Measurements from ENCODE around the gene SEC14L5. TPM values are rescaled to one million over a fixed set of nuclear protein-coding genes. Genes with fewer than 3 reads are reported as not detected.
A peak's percentile ranks its signal among the peaks of the same experiment; 100 is the strongest.

Gene SEC14L5
- 1.2 TPM for polyA plus RNA-seq (2013, experiment 1 of 2)
- polyA plus RNA-seq (2013, experiment 2 of 2), result 1.3 TPM

DNA sequence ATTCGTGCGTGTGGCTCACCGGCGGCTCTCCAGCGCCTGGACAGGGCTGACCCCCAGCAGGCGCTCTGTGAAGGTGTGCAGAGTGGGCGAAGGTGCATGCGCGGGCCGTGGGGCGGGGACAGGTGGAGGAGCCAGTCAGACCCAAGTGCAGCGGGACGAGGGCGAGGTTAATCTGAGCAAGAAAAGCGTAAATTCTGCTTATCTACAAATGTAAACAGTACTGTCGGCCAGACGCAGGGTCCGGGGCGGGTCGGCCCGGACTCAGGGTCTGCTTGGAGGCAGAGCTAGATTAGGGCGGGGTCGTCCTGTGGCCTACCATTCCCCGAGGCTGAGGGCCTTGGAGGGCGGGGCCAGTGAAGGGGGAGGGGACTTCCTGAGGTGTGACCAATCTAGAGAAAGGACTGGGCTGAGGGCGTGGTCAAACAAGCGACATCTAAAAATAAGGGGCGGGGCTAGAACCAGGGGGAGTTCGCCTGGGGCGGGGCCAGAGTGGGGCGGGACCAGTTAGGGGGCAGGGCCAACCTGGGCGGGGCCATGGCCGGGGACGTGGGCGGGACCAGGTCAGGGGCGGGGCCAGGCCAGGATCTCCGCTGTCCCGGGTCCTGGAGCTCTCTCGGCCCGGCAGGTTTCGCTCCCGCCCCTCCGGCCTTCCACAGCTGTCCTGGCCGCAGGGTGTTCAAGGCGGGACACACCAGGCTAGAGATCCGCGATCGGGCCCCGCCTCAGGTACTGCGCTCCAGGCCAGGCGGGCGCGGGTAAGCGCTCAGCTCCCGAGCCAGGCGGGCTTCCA is at the start of gene SEC14L5:
TSS of gene SEC14L5 (plus strand) at position 611 of the 790 bp plus-strand sequence. CDS start 994 bp downstream, outside the sequence.
- Histone ChIP-seq H3K27ac (ENCODE audit: low read depth, low read length) (no peak within 1 kb of the TSS), H3K4me3 (ENCODE audit: low read length) (peak within 1 kb of the TSS; percentile 77), H3K9ac (ENCODE audit: low read depth, low read length) (no peak within 1 kb of the TSS), H3K9me3 (ENCODE audit: insufficient read depth, low read depth, low read length) (no peaks in the 10 kb centered on the region), H3K4me1 (ENCODE audit: insufficient read depth, low read length) (peaks cover 7% of the 10 kb centered on the region; the same call in 1 of the 2 replicates), H3K27me3 (ENCODE audit: insufficient read depth, low read length) (no peaks in the 10 kb centered on the region), H3K36me3 (ENCODE audit: insufficient read depth, low read length) (no peaks in the 10 kb centered on the region)
- WGBS, result 1% methylated on average over 56 of the region's 56 CpGs

DNA sequence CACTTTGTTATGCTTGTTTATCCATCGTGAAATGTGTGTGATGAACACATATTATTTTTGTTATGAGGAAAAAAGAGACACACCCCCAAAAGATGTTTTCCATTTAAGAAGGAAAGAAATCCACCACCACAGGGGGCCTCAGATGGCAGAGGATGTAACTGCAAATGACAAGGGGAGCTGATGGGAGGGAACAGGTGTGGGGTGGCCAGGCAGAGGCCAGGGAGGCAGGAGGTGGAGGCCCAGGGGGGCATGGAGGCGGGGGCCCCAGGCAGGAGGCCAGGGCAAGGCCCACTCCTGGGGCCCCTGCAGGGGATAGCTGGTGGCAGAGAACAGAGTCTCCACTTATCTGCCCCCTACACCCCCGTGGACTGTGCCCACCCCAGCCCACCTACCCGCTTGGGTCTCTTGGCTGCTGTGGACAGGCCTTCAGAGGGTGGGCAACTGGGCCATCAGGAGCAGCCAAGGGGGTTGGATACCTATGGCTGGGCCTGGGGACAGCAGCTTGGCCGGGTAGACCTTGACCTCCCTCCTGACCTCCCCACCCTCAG is 49.2 kb upstream of the SEC14L5 start:
- Histone ChIP-seq H3K27me3 (ENCODE audit: insufficient read depth, low read length) (no peaks in the 10 kb centered on the region), H3K36me3 (ENCODE audit: insufficient read depth, low read length) (no peaks in the 10 kb centered on the region)
- WGBS, result 88% methylated on average over 5 of the region's 5 CpGs

DNA sequence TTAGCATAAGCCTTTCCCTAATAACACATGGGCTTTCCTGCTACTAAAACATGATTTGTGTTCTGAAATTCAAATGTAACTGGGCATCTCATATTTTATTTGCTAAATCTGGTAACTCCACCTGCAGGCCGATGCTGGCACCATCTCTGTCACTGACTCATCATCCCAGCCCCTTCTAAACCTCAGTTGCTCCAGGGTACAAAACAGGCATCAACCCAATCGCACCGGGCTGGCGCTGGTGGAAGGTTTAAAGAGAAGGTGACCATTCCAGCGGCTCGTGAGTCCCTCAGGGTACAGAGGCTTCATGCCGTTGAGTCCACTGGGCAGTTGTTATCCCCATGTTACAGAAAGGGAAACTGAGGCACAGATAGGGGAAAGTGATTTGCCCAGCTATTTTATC is 48.3 kb upstream of the SEC14L5 start:
- 95% methylated on average over 7 of the region's 7 CpGs for WGBS
- no peak overlapping the region for H3K4me3 ChIP-seq (ENCODE audit: low read length)
- H3K4me1 ChIP-seq (ENCODE audit: insufficient read depth, low read length), result no peaks in the 10 kb centered on the region; the same call in 1 of the 2 replicates
- no peaks in the 10 kb centered on the region for H3K36me3 ChIP-seq (ENCODE audit: insufficient read depth, low read length)
- no peak overlapping the region for H3K9ac ChIP-seq (ENCODE audit: low read depth, low read length)
- no peaks in the 10 kb centered on the region for H3K27me3 ChIP-seq (ENCODE audit: insufficient read depth, low read length)
- H3K27ac ChIP-seq (ENCODE audit: low read depth, low read length), result no peak overlapping the region
- H3K9me3 ChIP-seq (ENCODE audit: insufficient read depth, low read depth, low read length), result no peaks in the 10 kb centered on the region

More for the DNA sequence above, 49.2 kb upstream of the SEC14L5 start:
- Histone ChIP-seq H3K4me3 (ENCODE audit: low read length) (no peak overlapping the region), H3K9me3 (ENCODE audit: insufficient read depth, low read depth, low read length) (no peaks in the 10 kb centered on the region), H3K27ac (ENCODE audit: low read depth, low read length) (no peak overlapping the region), H3K4me1 (ENCODE audit: insufficient read depth, low read length) (no peaks in the 10 kb centered on the region; the same call in 1 of the 2 replicates), H3K9ac (ENCODE audit: low read depth, low read length) (no peak overlapping the region)

DNA sequence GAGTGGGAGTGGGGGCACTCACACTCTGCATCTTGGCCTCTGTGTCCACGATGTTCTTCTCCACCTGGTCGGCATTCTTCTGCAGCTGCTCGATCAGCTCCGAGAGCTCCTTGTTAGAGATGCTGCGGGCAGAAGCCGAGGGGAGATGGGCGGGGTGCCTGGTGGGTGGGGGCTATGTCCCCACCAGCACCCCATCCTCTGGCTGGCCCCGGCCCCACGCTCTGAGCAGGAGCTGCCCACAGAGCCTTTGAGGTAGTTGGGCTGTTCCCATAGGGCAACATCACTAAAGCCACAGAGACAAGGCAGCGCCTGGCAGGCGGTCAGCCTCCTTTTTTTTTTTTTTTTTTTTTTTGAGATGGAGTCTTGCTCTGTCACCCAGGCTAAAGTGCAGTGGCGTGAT is 47.3 kb upstream of the SEC14L5 start:
- Histone ChIP-seq H3K9me3 (ENCODE audit: insufficient read depth, low read depth, low read length) (no peaks in the 10 kb centered on the region), H3K4me3 (ENCODE audit: low read length) (no peak overlapping the region), H3K27me3 (ENCODE audit: insufficient read depth, low read length) (no peaks in the 10 kb centered on the region), H3K27ac (ENCODE audit: low read depth, low read length) (no peak overlapping the region), H3K36me3 (ENCODE audit: insufficient read depth, low read length) (no peaks in the 10 kb centered on the region), H3K9ac (ENCODE audit: low read depth, low read length) (no peak overlapping the region), H3K4me1 (ENCODE audit: insufficient read depth, low read length) (no peaks in the 10 kb centered on the region; the same call in 1 of the 2 replicates)
- WGBS, result 94% methylated on average over 12 of the region's 12 CpGs

DNA sequence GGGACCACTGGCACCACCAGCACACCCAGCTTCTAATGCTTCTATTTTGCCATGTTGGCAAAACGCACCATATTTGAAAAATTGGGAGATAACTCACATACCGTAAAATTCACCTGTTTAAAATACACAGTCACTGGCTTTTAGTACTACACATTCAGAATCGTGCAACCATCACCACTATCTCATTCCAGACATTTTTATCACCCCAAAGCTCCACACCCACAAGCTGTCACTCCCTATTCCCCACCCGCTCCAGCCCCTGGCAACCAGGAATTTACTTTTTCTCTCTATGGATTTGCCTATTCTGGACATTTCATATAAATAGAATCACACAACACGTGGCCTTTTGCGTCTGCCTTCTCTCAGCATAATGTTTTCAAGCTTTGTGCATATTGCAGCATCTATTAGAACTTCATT is 46.2 kb upstream of the SEC14L5 start:
- 77% methylated on average over 6 of the region's 6 CpGs for WGBS
- Histone ChIP-seq H3K4me1 (ENCODE audit: insufficient read depth, low read length) (no peaks in the 10 kb centered on the region; the same call in 1 of the 2 replicates), H3K27me3 (ENCODE audit: insufficient read depth, low read length) (no peaks in the 10 kb centered on the region), H3K36me3 (ENCODE audit: insufficient read depth, low read length) (no peaks in the 10 kb centered on the region), H3K4me3 (ENCODE audit: low read length) (no peak overlapping the region), H3K27ac (ENCODE audit: low read depth, low read length) (no peak overlapping the region), H3K9me3 (ENCODE audit: insufficient read depth, low read depth, low read length) (no peaks in the 10 kb centered on the region), H3K9ac (ENCODE audit: low read depth, low read length) (no peak overlapping the region)

DNA sequence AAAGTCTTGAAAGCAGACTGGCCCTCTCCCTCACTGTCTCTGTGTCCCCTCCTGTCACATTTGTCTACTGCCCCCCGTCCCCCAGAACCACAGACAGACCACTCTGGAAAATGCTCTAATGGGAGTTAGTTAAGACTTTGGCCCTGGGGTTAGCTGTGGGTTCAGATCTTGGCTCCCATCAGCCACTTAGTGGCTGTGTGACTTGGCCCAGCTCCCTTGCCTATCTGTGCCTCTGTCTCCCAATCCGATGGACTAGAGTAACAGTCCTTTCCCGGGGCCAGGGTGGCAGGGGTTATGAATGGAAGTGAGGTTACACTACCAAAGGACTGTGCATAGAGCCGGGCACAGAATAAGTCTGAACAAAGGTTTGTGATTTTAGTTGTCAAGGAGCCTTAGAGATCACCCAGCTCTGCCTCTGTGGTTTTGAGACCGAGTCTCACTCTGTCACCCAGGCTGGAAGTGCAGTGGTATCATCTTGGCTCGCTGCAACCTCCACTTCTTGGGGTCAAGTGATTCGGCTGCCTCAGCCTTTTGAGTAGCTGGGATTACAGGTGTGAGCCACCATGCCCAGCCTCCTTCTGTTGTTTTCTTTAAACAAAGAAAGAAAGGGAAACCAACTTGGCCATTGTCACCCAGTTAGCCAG is 44.9 kb upstream of the SEC14L5 start:
- no peaks in the 10 kb centered on the region for H3K36me3 ChIP-seq (ENCODE audit: insufficient read depth, low read length)
- H3K27me3 ChIP-seq (ENCODE audit: insufficient read depth, low read length), result no peaks in the 10 kb centered on the region
- no peaks in the 10 kb centered on the region; the same call in 1 of the 2 replicates for H3K4me1 ChIP-seq (ENCODE audit: insufficient read depth, low read length)
- H3K4me3 ChIP-seq (ENCODE audit: low read length), result no peak overlapping the region
- 92% methylated on average over 7 of the region's 7 CpGs for WGBS
- H3K9me3 ChIP-seq (ENCODE audit: insufficient read depth, low read depth, low read length), result no peaks in the 10 kb centered on the region
- H3K9ac ChIP-seq (ENCODE audit: low read depth, low read length), result no peak overlapping the region
- H3K27ac ChIP-seq (ENCODE audit: low read depth, low read length), result no peak overlapping the region

DNA sequence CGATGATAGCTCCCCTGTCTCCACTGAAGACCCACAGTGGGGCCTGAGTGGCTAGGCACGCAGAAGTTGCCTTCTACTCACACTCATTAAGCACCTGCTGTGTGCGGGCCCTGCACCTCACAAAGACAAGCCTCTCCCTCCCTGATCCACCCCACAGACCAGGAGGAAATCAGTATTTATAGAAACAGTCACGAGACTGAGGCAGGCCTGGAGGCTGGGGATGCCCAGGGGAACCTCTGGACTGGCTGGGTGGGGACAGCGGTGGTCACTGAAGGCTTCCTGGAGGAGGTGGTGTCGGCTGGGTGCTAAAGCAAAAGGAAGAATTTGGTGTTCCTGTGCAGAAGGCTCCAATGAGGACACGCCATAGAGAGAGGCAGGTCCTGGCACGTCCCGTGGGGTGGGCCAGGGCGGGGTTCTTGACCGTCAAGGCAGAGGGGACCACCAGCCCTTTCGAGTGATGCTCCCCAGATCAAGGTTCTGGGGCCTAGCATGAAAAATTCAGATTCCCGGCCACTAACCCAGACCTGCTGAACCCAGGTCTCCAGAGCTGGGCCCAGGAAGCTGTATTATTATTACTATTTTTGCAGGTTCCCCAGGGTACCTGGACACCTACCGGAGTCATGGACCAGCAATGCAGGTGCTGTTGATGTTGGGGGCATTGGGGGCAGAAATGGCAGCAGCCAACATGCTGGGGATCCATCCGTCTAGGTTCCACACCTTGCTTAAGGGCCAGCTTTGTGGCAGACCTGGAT is 44.2 kb upstream of the SEC14L5 start:
- no peak overlapping the region for H3K4me3 ChIP-seq (ENCODE audit: low read length)
- no peaks in the 10 kb centered on the region for H3K36me3 ChIP-seq (ENCODE audit: insufficient read depth, low read length)
- H3K27me3 ChIP-seq (ENCODE audit: insufficient read depth, low read length), result no peaks in the 10 kb centered on the region
- 91% methylated on average over 15 of the region's 15 CpGs for WGBS
- H3K27ac ChIP-seq (ENCODE audit: low read depth, low read length), result no peak overlapping the region
- H3K9ac ChIP-seq (ENCODE audit: low read depth, low read length), result no peak overlapping the region
- H3K4me1 ChIP-seq (ENCODE audit: insufficient read depth, low read length), result peaks cover 3% of the 10 kb centered on the region; the same call in 1 of the 2 replicates
- no peaks in the 10 kb centered on the region for H3K9me3 ChIP-seq (ENCODE audit: insufficient read depth, low read depth, low read length)

DNA sequence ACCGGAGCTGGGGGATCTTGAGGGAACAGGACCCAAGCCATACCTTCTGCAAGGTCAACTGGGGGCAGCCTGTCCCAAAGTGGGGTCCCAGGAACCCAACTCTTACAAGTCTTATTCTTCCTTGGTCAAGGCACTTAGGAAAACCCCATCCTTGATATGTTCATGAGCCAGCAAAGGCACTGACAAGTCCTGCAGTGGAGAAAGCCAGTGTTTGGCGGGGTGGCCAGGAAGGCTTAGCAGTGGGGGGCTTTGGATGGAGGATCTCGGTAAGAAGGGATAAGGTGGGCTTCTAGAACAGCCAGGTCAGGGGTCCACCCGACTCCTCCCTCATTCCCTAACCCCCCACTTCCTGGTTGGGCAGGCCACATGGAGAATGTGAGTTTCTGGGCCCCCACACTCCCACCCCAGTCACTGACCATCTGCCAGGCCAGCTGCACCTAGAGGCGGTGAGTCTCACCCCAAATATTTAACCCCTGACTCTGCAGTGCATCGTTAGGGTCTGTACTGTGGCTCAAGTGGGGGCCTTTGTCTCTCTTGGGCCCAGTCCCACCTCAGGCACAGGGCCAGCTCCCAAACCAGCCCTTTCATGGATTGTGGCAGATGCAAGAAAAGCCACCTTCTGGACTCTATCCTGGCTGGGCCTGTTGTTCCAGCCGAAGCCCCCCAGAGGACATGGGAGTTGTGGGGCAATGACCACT is 43.5 kb upstream of the SEC14L5 start:
- H3K9ac ChIP-seq (ENCODE audit: low read depth, low read length), result no peak overlapping the region

DNA sequence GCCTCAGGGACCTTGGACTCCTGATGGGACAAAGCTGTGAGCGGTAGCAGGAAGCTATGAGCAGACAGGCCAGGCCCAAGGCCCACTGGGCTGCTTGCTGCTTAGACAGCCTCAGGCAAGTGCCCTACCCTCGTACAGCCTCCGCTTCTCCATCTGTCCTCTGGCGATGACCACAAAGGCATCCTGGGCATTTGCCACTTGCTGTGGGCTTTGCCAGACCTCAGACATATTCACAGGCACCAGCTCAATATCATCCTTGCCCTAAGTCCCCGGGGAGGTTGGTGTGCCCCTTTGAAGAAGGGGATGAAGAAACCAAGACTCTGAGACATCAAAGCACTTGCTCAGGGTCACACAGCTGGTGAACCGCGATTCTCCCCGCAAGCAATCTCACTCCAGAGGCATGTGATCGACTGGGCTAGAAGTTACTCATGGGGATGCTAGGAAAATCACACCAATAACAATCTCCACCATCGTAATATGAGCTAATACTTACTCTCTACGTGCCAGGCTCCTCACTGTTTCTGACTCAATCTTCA is 42.8 kb upstream of the SEC14L5 start:
- Histone ChIP-seq H3K27ac (ENCODE audit: low read depth, low read length) (no peak overlapping the region), H3K9me3 (ENCODE audit: insufficient read depth, low read depth, low read length) (no peaks in the 10 kb centered on the region), H3K4me1 (ENCODE audit: insufficient read depth, low read length) (peaks cover 3% of the 10 kb centered on the region; the same call in 1 of the 2 replicates), H3K36me3 (ENCODE audit: insufficient read depth, low read length) (no peaks in the 10 kb centered on the region), H3K27me3 (ENCODE audit: insufficient read depth, low read length) (no peaks in the 10 kb centered on the region), H3K9ac (ENCODE audit: low read depth, low read length) (no peak overlapping the region), H3K4me3 (ENCODE audit: low read length) (no peak overlapping the region)
- WGBS, result 91% methylated on average over 11 of the region's 11 CpGs

More for the DNA sequence above, 43.5 kb upstream of the SEC14L5 start:
- no peaks in the 10 kb centered on the region for H3K9me3 ChIP-seq (ENCODE audit: insufficient read depth, low read depth, low read length)
- H3K4me3 ChIP-seq (ENCODE audit: low read length), result no peak overlapping the region
- H3K4me1 ChIP-seq (ENCODE audit: insufficient read depth, low read length), result peaks cover 3% of the 10 kb centered on the region; the same call in 1 of the 2 replicates
- H3K36me3 ChIP-seq (ENCODE audit: insufficient read depth, low read length), result no peaks in the 10 kb centered on the region
- H3K27me3 ChIP-seq (ENCODE audit: insufficient read depth, low read length), result no peaks in the 10 kb centered on the region
- H3K27ac ChIP-seq (ENCODE audit: low read depth, low read length), result no peak overlapping the region
- 95% methylated on average over 6 of the region's 7 CpGs for WGBS

DNA sequence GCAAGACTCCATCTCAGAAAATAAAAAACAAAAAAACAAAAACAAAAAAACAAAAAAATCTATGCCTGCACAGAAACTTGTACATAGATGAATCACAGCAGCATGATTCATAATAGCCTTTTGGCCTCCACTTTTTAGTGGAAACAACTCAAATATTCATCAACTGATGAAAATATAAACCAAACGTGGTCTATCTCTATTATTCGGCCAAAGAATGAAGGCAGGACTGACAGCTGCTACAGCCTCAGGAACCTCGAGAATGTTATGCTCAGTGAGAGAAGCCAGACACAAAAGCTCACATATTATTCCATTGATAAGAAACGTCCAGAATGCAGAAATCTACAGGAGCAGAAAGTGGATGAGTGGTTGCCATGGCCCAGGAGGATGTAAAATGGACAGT is 41.0 kb upstream of the SEC14L5 start:
- Histone ChIP-seq H3K9me3 (ENCODE audit: insufficient read depth, low read depth, low read length) (no peaks in the 10 kb centered on the region), H3K27ac (ENCODE audit: low read depth, low read length) (no peak overlapping the region), H3K4me3 (ENCODE audit: low read length) (no peak overlapping the region), H3K9ac (ENCODE audit: low read depth, low read length) (no peak overlapping the region), H3K27me3 (ENCODE audit: insufficient read depth, low read length) (no peaks in the 10 kb centered on the region), H3K36me3 (ENCODE audit: insufficient read depth, low read length) (no peaks in the 10 kb centered on the region), H3K4me1 (ENCODE audit: insufficient read depth, low read length) (peaks cover 3% of the 10 kb centered on the region; the same call in 1 of the 2 replicates)
- WGBS, result 77% methylated on average over 4 of the region's 4 CpGs

Data from HUES64 (cell line).